ENCODE results near the gene SIVA1. TPM values are rescaled to one million over a fixed set of nuclear protein-coding genes. Genes with fewer than 3 reads are reported as not detected.

The SIVA1 gene
- total RNA-seq, 4 donors from 2014 or later: 189 to 397 (median 203) TPM

GRCh38 chr14:104718871-104719270, 34.1 kb upstream of the SIVA1 start:
- no peak overlapping the region for H3K4me3 ChIP-seq

DNA sequence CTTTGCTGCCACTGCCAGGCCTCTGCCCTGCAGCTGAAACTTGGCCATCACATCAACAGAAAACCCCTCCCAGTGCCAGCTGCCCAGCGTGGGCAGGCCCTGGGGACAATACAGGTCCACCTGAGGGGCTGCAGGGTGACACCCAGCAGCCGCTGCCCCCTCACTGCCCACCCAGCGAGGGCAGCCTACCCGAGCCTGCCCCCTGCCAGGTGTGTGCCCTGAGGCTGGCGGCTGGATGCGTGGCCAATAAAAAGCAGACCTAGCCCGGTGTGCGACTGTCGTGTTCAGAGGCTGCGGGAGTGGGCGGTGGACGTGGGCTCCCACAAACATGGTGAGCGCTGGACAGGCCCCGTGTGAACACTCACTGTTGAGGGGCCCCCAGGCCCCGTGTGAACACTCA, 33.6 kb upstream of the SIVA1 start:
- Histone ChIP-seq H3K9me3 (no peaks in the 10 kb centered on the region), H3K4me1 (peaks cover 15 to 23% (median 19%) of the 10 kb centered on the region in 4 donors), H3K27me3 (no peaks in the 10 kb centered on the region), H3K27ac (no peak overlapping the region), H3K4me3 (no peak overlapping the region), H3K36me3 (peaks cover 0 to 7% (median 2%) of the 10 kb centered on the region in 4 donors)
- 82% methylated on average over 14 of the region's 15 CpGs; no CpG with 5 or more reads in 1 of the 2 donors for WGBS, 2 donors (ENCODE audit: low coverage in 1 of 2)
- intact Hi-C loops (cut with DNase I; ENCODE audit: low total_unique reads): no loop called here
- in situ Hi-C loops (cut with MboI; ENCODE audit: low pct_ligation_motif_present in 1 of 4, low pct_unique_long_range_greater_than_20kb in 1 of 4, low sequenced_read_pairs in 3 of 4): loop anchor here in 1 of 4 donors (10.0 kb wide), 1 partner anchor 75 kb away; no protein-coding TSS in a partner anchor
- TF ChIP-seq POLR2AphosphoS5 (IDR thresholded peaks at IDR 0.05) (no peak), POLR2A (IDR thresholded peaks at IDR 0.05) (no peak), CTCF (IDR thresholded peaks at IDR 0.05) (no peak), EP300 (IDR thresholded peaks at IDR 0.05; ENCODE audit: low read depth) (no peak)
- DNase-seq: no peak

More at GRCh38 chr14:104718871-104719270, 34.1 kb upstream of the SIVA1 start:
- TF ChIP-seq EP300 (IDR thresholded peaks at IDR 0.05; ENCODE audit: low read depth) (no peak), POLR2A (IDR thresholded peaks at IDR 0.05) (no peak), CTCF (IDR thresholded peaks at IDR 0.05) (no peak), POLR2AphosphoS5 (IDR thresholded peaks at IDR 0.05) (no peak)
- H3K27me3 ChIP-seq: no peaks in the 10 kb centered on the region
- intact Hi-C loops (cut with DNase I; ENCODE audit: low total_unique reads): no loop called here
- DNase-seq: no peak
- no peaks in the 10 kb centered on the region for H3K9me3 ChIP-seq
- peaks cover 0 to 12% (median 4%) of the 10 kb centered on the region in 4 donors for H3K36me3 ChIP-seq
- in situ Hi-C loops (cut with MboI; ENCODE audit: low pct_ligation_motif_present in 1 of 4, low pct_unique_long_range_greater_than_20kb in 1 of 4, low sequenced_read_pairs in 3 of 4): loop anchor here in 1 of 4 donors (10.0 kb wide), 1 partner anchor 74 kb away; no protein-coding TSS in a partner anchor
- H3K27ac ChIP-seq: no peak overlapping the region
- H3K4me1 ChIP-seq: peaks cover 15 to 20% (median 18%) of the 10 kb centered on the region in 4 donors
- 92% methylated on average over 8 of the region's 11 CpGs; no CpG with 5 or more reads in 1 of the 2 donors for WGBS, 2 donors (ENCODE audit: low coverage in 1 of 2)

DNA sequence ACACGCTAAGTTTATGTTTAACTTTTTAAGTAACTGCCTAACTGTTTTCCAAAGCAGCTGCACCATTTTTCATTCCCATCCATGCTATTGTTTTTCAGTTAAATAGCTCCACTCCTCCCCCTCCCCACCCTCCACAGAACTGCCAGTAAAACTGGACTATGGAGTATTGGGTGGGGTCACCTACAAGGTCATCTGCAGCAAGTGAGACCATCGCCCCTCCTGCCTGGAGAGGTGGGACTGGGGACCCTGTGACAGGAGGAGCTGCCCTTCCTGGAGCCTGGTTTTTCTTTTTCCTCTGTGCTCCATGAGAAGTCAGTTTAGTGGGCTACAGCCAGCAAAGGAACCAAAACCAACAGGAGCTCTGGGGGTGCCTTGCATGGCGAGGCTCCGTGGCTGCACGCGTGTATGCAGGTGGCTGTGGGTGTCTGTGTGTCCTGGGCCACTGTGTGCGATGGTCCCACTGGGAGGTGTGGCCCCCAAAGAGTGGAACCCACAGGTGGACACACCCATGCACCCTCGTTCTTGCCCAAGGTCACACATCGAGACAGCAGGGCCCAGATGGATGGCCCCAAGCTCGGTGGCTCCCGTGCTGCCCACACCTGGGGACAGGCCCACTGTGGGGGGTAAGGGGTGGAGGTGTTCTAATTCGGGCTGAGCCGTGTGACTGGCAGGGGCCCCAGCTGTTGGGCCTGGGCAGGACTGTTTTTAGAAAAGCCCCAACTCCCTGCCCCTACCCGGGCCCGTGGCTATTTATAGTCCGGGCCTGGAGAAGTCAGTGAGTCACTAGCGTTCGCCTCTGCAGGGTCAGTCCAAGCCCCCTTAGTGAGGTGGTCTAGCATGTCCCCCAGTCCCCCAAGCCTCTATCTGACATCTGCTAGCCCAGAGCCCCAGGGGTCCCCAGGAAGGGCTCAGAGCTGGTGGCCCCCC, 31.2 kb upstream of the SIVA1 start:
- no peaks in the 10 kb centered on the region for H3K9me3 ChIP-seq
- H3K4me3 ChIP-seq: no peak overlapping the region
- peaks cover 23 to 32% (median 28%) of the 10 kb centered on the region in 4 donors for H3K4me1 ChIP-seq
- no peaks in the 10 kb centered on the region for H3K36me3 ChIP-seq
- peak overlapping the region in 2 of 4 donors; percentile 19 to 74 for H3K27ac ChIP-seq
- intact Hi-C loops (cut with DNase I; ENCODE audit: low total_unique reads): no loop called here
- WGBS, 2 donors (ENCODE audit: low coverage in 1 of 2): 76% methylated on average over 14 of the region's 18 CpGs; no CpG with 5 or more reads in 1 of the 2 donors
- TF ChIP-seq EP300 (IDR thresholded peaks at IDR 0.05; ENCODE audit: low read depth) (no peak), POLR2AphosphoS5 (IDR thresholded peaks at IDR 0.05) (no peak), CTCF (IDR thresholded peaks at IDR 0.05) (no peak), POLR2A (IDR thresholded peaks at IDR 0.05) (no peak)
- no peak for DNase-seq
- no peaks in the 10 kb centered on the region for H3K27me3 ChIP-seq
- in situ Hi-C loops (cut with MboI; ENCODE audit: low pct_ligation_motif_present in 1 of 4, low pct_unique_long_range_greater_than_20kb in 1 of 4, low sequenced_read_pairs in 3 of 4): no loop called here

DNA sequence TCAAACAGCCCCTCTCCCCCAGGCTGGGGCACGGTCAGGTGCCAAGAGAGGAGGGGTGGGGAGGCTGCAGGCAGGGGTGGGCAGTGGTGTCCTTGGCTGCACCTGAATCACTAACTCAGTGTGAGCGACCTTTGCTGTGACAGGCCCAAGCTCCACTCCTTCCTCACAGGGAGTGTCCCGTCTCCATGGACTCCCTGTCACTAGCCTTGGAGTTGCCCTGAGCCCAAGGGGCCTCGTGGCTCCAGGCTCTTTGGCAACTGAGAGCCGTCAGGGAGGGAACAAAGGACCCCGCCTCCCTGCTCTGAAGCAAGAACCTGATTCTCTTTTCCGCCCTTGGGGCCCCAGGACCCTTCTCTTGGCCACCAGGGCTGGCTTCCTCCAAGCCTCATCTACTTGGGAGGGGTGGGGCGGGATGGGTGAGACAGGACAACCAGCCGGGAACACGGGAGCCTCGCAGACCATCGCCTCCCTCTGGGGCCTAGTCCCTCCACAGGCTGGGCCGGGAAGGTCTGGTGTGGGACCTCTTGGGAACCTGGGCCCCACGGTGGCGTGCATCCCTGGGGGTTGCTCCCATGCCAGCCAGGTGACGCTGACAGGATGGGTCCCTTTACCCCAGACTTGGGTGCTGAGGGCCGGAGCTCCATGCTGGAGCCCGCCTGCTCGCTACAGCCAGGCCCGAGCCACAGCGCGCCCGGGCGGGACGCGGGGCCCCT, 29.9 kb upstream of the SIVA1 start:
- H3K4me1 ChIP-seq: peaks cover 23 to 32% (median 28%) of the 10 kb centered on the region in 4 donors
- H3K36me3 ChIP-seq: no peaks in the 10 kb centered on the region
- peak overlapping the region; percentile 45 to 82 (median 70) for H3K27ac ChIP-seq
- intact Hi-C loops (cut with DNase I; ENCODE audit: low total_unique reads) (no loop called here), in situ Hi-C loops (cut with MboI; ENCODE audit: low pct_ligation_motif_present in 1 of 4, low pct_unique_long_range_greater_than_20kb in 1 of 4, low sequenced_read_pairs in 3 of 4) (no loop called here)
- TF ChIP-seq POLR2A (IDR thresholded peaks at IDR 0.05) (no peak), CTCF (IDR thresholded peaks at IDR 0.05) (no peak)
- H3K27me3 ChIP-seq: no peaks in the 10 kb centered on the region
- 48% methylated on average over 15 of the region's 26 CpGs; no CpG with 5 or more reads in 1 of the 2 donors for WGBS, 2 donors (ENCODE audit: low coverage in 1 of 2)
- H3K9me3 ChIP-seq: no peaks in the 10 kb centered on the region
- DNase-seq: peak; percentile 25
- peak overlapping the region in 2 of 4 donors; percentile 64 to 67 for H3K4me3 ChIP-seq

All from transverse colon (tissue), 4 donors.